Hematopoietic multipotent progenitor cell treated with erythropoietin and hydrocortisone succinate and interleukin-3 and kit ligand, for 4 days (in vitro differentiated cells): Measurements from ENCODE around the gene LILRB5.
"Not testable (repeated sequence)": the region's sequence is repeated elsewhere in the genome, so short reads cannot be mapped to it uniquely, and the experiment has no call there.

Experiments used
- DNase-seq: peaks from one replicate; pipeline ENCODE4 v3.0.0-alpha.2; 2015

LILRB5 gene

GRCh38 chr19:54209811-54210494, 47.1 kb downstream of the LILRB5 start:
- DNase-seq = peak; percentile 97

DNA sequence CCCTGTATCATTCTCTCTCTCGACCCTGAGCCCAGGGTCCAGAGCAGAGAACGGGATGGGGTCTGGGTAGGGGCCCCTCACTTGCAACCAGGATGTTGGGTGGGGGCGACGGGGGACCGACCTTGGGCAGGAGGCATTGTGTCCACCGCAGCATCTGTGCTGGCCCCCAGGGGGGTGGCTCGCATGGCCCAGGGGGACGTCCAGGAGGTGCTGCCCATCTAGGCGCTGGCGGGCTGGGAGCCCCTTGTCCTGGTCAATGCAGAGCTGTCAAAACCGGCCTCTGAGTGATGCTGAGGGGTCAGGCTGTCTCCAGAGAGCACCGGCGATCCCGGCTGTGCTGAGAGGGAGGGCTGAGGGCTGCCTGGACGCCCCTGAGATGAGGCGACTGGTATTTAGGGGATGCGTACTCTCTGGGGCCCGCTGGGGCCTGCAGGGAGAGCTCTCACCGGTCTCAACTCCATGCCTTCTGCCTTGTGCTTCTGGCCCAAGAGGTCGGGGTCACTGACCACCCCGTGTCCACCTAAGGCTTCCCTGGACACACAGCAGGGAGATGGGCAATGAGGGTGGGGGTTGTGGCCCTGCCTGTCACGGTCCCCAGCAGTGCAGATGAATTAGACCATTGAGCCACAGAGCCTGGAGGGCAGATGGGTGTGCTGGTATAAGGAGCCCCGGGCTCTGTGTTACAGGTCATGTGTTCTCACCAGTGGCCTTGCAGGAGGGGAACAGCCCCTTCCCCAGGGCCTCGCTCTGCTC, 47.8 kb downstream of the LILRB5 start:
- DNase-seq = no peak

DNA sequence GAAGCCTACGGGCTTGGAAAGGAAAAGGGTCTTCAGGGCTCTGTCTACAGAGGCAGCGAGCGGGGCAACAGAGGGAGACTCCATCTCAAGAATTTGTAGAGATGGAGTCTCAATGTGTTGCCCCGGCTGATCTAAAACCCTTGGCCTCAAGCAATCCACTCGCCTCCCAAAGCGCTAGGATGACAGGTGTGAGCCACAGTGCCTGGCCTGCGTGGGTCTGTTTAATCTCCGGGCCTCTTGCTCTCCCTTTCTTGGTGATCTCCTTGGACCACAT, 48.4 kb downstream of the LILRB5 start:
- no peak for DNase-seq

DNA sequence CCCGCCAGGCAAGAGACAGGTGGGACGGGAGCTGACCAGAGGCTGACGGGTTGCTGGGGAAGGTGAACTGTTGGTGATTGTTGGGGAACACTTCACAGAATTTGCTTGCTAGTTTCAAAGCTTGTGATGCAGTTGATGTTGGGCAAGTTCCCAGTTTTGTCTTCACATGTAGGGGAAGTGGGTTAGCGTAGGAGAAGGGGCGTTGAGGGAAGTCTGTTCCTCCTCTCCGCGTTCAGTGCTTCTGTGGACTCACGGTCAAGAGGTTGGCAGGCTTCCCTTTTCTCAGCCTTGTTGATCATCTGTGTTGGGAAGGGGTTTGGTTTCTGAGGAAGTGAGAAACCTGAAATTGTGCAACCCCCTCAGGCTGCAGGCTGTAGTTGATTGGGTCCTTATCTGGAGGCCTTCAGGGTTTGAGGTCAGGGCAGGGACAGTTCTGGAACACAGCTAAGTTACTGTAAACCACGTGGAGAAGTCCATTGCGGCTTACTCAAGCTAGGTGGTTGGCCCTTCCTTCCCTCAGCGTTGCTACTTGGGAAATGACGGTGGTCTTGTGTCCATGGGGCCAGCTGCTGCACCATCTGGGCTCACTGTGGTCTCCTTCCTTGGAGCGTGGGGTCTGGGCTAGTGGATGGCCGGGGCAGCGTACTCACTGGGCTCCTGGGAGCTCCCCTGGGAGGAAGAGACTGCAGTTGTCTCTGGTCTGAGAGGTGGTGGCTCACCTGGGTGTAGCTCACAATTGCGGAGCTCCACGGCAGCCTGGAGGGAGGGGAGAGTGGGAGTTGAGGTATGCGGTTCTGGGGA, 48.9 kb downstream of the LILRB5 start:
- peak; percentile 99 for DNase-seq

DNA sequence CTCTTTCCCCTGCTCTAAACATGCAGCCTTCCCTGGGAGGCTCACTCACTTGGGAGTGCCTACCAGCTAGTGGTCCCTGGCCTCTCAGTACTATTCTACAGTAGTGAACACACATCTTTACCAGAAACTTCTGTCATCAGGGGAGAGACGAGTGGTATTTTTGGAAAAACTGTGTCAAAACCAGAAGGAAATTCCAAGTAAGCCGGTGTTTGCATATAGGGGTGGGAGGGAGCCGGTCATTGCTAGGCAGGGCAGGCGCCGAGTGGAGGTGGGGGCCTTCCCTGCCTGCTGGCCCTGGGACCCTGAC, 49.4 kb downstream of the LILRB5 start:
- no peak for DNase-seq

- not testable (repeated sequence) for DNase-seq
Measured at GRCh38 chr19:54207193-54207592, 49.9 kb downstream of the LILRB5 start.

GRCh38 chr19:54206831-54207177, 50.3 kb downstream of the LILRB5 start:
- no peak for DNase-seq

DNA sequence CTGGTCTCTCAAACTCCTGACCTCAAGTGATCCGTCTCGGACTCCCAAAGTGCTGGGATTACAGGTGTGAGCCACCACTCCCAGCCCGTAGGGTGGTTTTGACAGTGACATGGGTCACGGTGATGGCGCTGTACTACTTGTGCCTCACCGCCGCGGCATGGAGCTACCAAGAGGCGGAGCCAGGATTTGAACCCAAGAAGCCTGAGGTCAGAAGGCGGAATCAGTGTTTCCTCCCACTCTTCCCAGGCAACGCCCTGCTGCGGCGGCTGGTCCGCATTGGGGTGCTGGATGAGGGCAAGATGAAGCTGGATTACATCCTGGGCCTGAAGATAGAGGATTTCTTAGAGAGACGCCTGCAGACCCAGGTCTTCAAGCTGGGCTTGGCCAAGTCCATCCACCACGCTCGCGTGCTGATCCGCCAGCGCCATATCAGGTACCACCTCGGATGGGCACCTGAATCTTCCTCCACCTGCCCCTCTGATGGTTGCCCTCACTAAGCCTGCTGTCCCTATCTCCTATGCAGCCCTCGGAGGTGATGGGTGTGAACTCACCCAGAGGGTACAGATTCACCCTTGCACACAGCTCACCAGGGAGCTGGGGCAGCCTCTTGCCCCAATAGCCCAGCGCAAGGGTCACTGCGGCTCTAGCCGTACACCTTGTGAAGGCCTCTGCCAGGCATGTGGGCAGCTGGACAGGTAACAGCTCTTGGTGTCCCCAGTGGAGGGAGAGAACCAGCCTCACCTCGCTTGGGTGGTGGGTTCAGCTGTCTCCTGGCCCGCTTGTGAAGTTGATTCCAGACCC, 50.8 kb downstream of the LILRB5 start:
- DNase-seq = no peak

DNA sequence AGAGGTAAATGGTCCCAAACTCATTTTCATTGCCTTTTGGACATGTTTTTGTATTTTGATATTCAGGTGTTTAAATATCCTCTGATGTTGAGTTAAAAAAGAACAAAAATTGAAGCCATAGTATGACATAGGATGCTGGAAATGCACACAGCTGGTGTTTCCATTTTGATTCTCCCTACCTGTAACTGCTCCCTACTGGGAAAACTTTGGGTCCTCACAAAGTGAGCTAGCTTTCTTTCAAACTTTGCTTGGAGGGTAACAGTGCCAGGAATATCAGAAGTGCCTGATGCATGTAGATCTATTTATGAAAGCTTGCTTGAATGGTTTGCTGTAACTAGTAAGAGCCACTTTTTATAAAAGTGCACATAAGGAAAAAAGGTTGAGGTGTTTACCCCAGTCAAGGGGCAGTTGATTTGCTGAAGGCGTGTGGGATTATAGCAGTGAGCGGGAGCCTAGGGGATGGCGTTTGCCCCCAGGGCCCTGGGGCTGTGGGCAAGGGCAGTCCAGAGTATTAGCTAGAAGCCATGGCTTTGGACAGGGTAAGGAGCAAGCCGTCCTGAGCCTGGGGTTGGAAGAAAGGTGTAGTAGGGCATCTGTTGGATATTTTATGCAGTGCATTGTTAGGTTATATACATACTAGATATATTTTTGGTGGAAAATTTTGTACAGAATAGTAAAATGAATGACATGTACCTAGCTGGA, 52.2 kb downstream of the LILRB5 start:
- no peak for DNase-seq

GRCh38 chr19:54203151-54203611, 53.9 kb downstream of the LILRB5 start:
- no peak for DNase-seq

DNA sequence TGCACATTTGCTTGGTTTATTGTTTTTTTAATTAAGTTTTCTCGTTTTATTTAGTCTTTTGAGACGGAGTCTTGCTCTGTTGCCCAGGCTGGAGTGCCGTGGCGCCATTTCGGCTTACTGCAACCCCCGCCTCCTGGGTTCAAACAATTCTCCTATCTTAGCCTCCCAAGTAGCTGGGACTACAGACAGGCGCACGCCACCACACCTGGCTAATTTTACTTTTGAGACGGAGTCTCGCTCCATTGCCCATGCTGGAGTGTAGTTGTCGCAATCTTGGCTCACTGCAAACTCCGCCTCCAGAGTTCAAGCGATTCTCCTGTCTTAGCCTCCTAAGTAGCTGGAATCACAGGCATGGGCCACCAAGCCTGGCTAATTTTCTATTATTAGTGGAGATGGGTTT, 55.1 kb downstream of the LILRB5 start:
- no peak for DNase-seq

- DNase-seq = no peak
Measured at GRCh38 chr19:54201172-54201701, 55.8 kb downstream of the LILRB5 start.
